GM12878 (cell line): ENCODE measurements around the gene CKS1B. TPM values are rescaled to one million over a fixed set of nuclear protein-coding genes. Genes with fewer than 3 reads are reported as not detected.

Experiments
- ATAC-seq: fragments of 200-7000 bp; cut with Tn5 transposase; 3 replicates; pipeline ENCODE4 v1.9.1; 2020; ENCODE audit warnings: mild to moderate bottlenecking, moderate library complexity
- BruUV-seq: library from RNA; stranded (reverse); fragments of 400-500 nt; replicated peaks from 2 replicates; lab custom pipeline; 2021; lab: Mats Ljungman, UMichigan
- CTCF ChIA-PET: fragments of 300-600 bp; sonication (Branson Sonifier 250); formaldehyde crosslinking; extraction: SDS; loops from one replicate; lab custom pipeline; 2021; ENCODE audit warnings: inconsistent platforms; lab: Yijun Ruan, JAX
- POLR2A ChIA-PET: fragments of 350-600 bp; formaldehyde crosslinking; extraction: SDS; loops from one replicate; lab custom pipeline; 2021; ENCODE audit warnings: inconsistent platforms; lab: Charles Lee
- RAD21 ChIA-PET: fragments of 300-600 bp; sonication (Branson Sonifier 250); formaldehyde crosslinking; loops from one replicate; lab custom pipeline; 2023; ENCODE audit warnings: antibody characterized with exemption; ENCODE audit not compliant: unreplicated experiment; lab: Charles Lee
- SMC1A ChIA-PET: fragments of 300-600 bp; sonication (Branson Sonifier 250); formaldehyde crosslinking; loops from one replicate; lab custom pipeline; 2023; ENCODE audit not compliant: unreplicated experiment, uncharacterized antibody; lab: Charles Lee
- DNase-seq: peaks from one replicate; pipeline ENCODE4 v3.0.0-alpha.2; 2011; ENCODE audit warnings: low read depth, low spot score
- FAIRE-seq: peaks from 3 replicates; lab custom pipeline; 2011; peaks lifted over from hg19 to GRCh38; lab: Jason Lieb, UNC
- H2AFZ ChIP-seq: 2 replicates; pipeline ENCODE4 v1.6.0; 2011; ENCODE audit warnings: low read depth, low read length, control low read depth; ENCODE audit not compliant: control insufficient read depth
- H3K27ac ChIP-seq: 2 replicates; pipeline ENCODE4 v1.5.1; 2011; ENCODE audit warnings: control low read depth; ENCODE audit not compliant: control insufficient read depth, insufficient read depth
- H3K27me3 ChIP-seq, 2 experiments: replicated peaks in 1 of 2; 2 replicates each; pipeline versions ENCODE4 v1.6.0 to v1.6.1; 2011; ENCODE audit warnings: low read length in 1 of 2; ENCODE audit not compliant: control insufficient read depth in 2 of 2, insufficient read depth in 2 of 2
- H3K36me3 ChIP-seq, 2 experiments: 2 replicates each; pipeline ENCODE4 v1.5.1; 2011; ENCODE audit warnings: low read length in 1 of 2; ENCODE audit not compliant: control insufficient read depth in 2 of 2, insufficient read depth in 2 of 2
- H3K4me1 ChIP-seq: 2 replicates; pipeline ENCODE4 v1.6.1; 2011; ENCODE audit warnings: mild to moderate bottlenecking, low read length, moderate library complexity, mixed read lengths; ENCODE audit not compliant: control insufficient read depth, insufficient read depth
- H3K4me2 ChIP-seq: 2 replicates; pipeline ENCODE4 v1.6.0; 2011; ENCODE audit warnings: control low read depth; ENCODE audit not compliant: control insufficient read depth, insufficient read depth
- H3K4me3 ChIP-seq: fragments of 200-600 bp; sonication (generic); 2 replicates; pipeline ENCODE4 v1.5.1; 2016
- H3K79me2 ChIP-seq: 2 replicates; pipeline ENCODE4 v1.6.0; 2011; ENCODE audit warnings: low read length; ENCODE audit not compliant: control insufficient read depth, insufficient read depth
- H3K9ac ChIP-seq: 2 replicates; pipeline ENCODE4 v1.8.0; 2011; ENCODE audit warnings: low read length, control low read depth, mixed read lengths; ENCODE audit not compliant: control insufficient read depth, insufficient read depth
- H3K9me3 ChIP-seq: replicated peaks from 3 replicates; pipeline ENCODE4 v1.5.1; 2011; ENCODE audit warnings: mild to moderate bottlenecking, low read length; ENCODE audit not compliant: control insufficient read depth, insufficient read depth
- H4K20me1 ChIP-seq: 2 replicates; pipeline ENCODE4 v1.6.0; 2011; ENCODE audit not compliant: control insufficient read depth, insufficient read depth
- CEBPB ChIP-seq, 2 experiments: fragments of 150-350 bp in 1 of 2; IDR thresholded peaks; 2 replicates each; pipeline ENCODE4 v1.6.1; 2012 to 2014; ENCODE audit warnings: low read depth in 2 of 2, low read length in 2 of 2, borderline replicate concordance in 1 of 2, inconsistent platforms in 1 of 2
- FOS ChIP-seq: IDR thresholded peaks from 3 replicates; pipeline ENCODE4 v1.6.1; 2011; ENCODE audit warnings: borderline replicate concordance; ENCODE audit not compliant: insufficient read length; ENCODE audit errors: extremely low read depth
- GATAD2B ChIP-seq: fragments of 450-650 bp; conservative IDR thresholded peaks from 2 replicates; pipeline ENCODE4 v1.6.1; 2017; ENCODE audit warnings: low read depth, mild to moderate bottlenecking, moderate library complexity
- IKZF2 ChIP-seq, 2 experiments: fragments of 450-650 bp; IDR thresholded peaks; 2 replicates each; pipeline ENCODE4 v1.6.1; 2017; ENCODE audit warnings: mild to moderate bottlenecking in 2 of 2, moderate library complexity in 2 of 2
- IRF3 ChIP-seq: fragments of 450-650 bp; IDR thresholded peaks from 2 replicates; pipeline ENCODE4 v1.6.1; 2014; ENCODE audit warnings: mild to moderate bottlenecking
- KAT2A ChIP-seq: conservative IDR thresholded peaks from 2 replicates; pipeline ENCODE4 v1.6.1; 2011; ENCODE audit warnings: low read depth, low read length; ENCODE audit not compliant: control insufficient read depth
- MTA3 ChIP-seq: IDR thresholded peaks from 2 replicates; pipeline ENCODE4 v1.6.1; 2012; ENCODE audit warnings: low read length, inconsistent platforms, borderline replicate concordance
- RFX5 ChIP-seq: IDR thresholded peaks from 2 replicates; pipeline ENCODE4 v1.6.1; 2011; ENCODE audit warnings: low read depth, low read length, improper control_type of control experiment
- SUPT20H ChIP-seq: IDR thresholded peaks from 2 replicates; pipeline ENCODE4 v1.6.1; 2011; ENCODE audit warnings: low read depth, mild to moderate bottlenecking, low read length, moderate library complexity, borderline replicate concordance; ENCODE audit not compliant: control insufficient read depth
- TCF12 ChIP-seq: IDR thresholded peaks from 2 replicates; pipeline ENCODE4 v1.6.1; 2011; ENCODE audit warnings: low read depth, mild to moderate bottlenecking, low read length
- ZBTB40 ChIP-seq: fragments of 450-650 bp; IDR thresholded peaks from 2 replicates; pipeline ENCODE4 v1.6.1; 2016; ENCODE audit warnings: mild to moderate bottlenecking, moderate library complexity, borderline replicate concordance
- WGBS: methylation state at CpG from one replicate; pipeline ENCODE4 v1.1.6; 2016; ENCODE audit warnings: low lambda C conversion rate; ENCODE audit not compliant: insufficient replicate concordance, insufficient coverage; ENCODE audit errors: missing lambda C conversion rate; 5-methylcytosine and 5-hydroxymethylcytosine counted together
- in situ Hi-C: fragments of 300-500 bp; cut with MboI; formaldehyde crosslinking; loops from 9 replicates; pipeline ENCODE4 v1.14.3; 2018; ENCODE audit warnings: mixed read lengths
- intact Hi-C: fragments of 100-400 bp; cut with micrococcal nuclease; formaldehyde crosslinking; loops from one replicate; pipeline ENCODE4 v1.14.2; 2022; ENCODE audit not compliant: unreplicated experiment
- polyA plus RNA-seq, 11 experiments: library from polyadenylated mRNA; depleted of rRNA in 4 of 11; unstranded in 6 of 11; stranded (reverse) in 5 of 11; fragments of >200 nt; fragmentation: Nextera tagmentation in 4 of 11; fragmentation: Illumina TruSeq in 1 of 11; extraction: Ambion mirVana in 4 of 11; extraction: Trizol in 1 of 11; gene quantifications; 1 replicate in 1 of 11; 2 replicates in 10 of 11; pipeline versions ENCODE4 v1.2.1 to v1.2.3, GENCODE V29; 2011 to 2016; ENCODE audit warnings: inconsistent platforms in 2 of 11, missing spikeins in 2 of 11, low read depth in 1 of 11
- total RNA-seq, 4 experiments: library from RNA; depleted of rRNA in 3 of 4; stranded (reverse); fragments of >200 nt in 3 of 4; fragmentation: Illumina TruSeq in 1 of 4; extraction: Trizol in 1 of 4; gene quantifications; 2 replicates each; pipeline versions ENCODE4 v1.2.1 to v1.2.3, GENCODE V29; 2013 to 2021
- TF ChIP-seq, protein P1 (sequence below): fragments of 450-650 bp; IDR thresholded peaks from 2 replicates; pipeline ENCODE4 v1.6.1; 2017; ENCODE audit warnings: antibody characterized with exemption, mild to moderate bottlenecking, moderate library complexity
- TF ChIP-seq, protein P2 (sequence below): IDR thresholded peaks from 2 replicates; pipeline ENCODE4 v1.6.1; 2011; ENCODE audit warnings: borderline replicate concordance, low read depth, mild to moderate bottlenecking, moderate library complexity, mixed read lengths, low read length; ENCODE audit not compliant: insufficient read depth; ENCODE audit errors: extremely low read length

CKS1B gene
- total and polyA plus RNA-seq, 10 of the 15 experiments (the other 5 are each of a cell fraction or from before 2014, with no cell fraction given) = 125 to 608 (median 364) TPM

- no peaks in the 10 kb centered on the region for H4K20me1 ChIP-seq
- DNase-seq (no peak), ATAC-seq (no peak), FAIRE-seq (no peak)
- POLR2A ChIA-PET = interaction anchor here (2.5 to 12.3 kb wide), 2 partner anchors 16 to 38 kb away, joined by 10 to 140 read pairs; partner anchors contain the start of genes CKS1B and SHC1
- H3K4me1 ChIP-seq = peaks cover 27% of the 10 kb centered on the region
- SMC1A ChIA-PET = no interaction called here
- no peak overlapping the region for H3K4me3 ChIP-seq
- H2AFZ ChIP-seq = no peak overlapping the region
- H3K79me2 ChIP-seq = peaks cover 30% of the 10 kb centered on the region
- CTCF ChIA-PET = interaction anchor here (2.7 kb wide), 1 partner anchor 26 kb away, joined by 10 read pairs; the partner anchor contains the start of gene FLAD1
- no peaks in the 10 kb centered on the region for H3K9me3 ChIP-seq
- WGBS = 82% methylated on average over 9 of the region's 9 CpGs
- no peak overlapping the region for H3K9ac ChIP-seq
- H3K27ac ChIP-seq = no peak overlapping the region
- H3K4me2 ChIP-seq = no peak overlapping the region
- RAD21 ChIA-PET = interaction anchor here (1.7 to 2.6 kb wide), 2 partner anchors 16 to 105 kb away, joined by 6 to 10 read pairs; no protein-coding TSS in a partner anchor
- no peaks in the 10 kb centered on the region for H3K27me3 ChIP-seq
- in situ Hi-C loops (no loop called here), intact Hi-C loops (no loop called here)
- no TSS peak for BruUV-seq
- peaks cover 3 to 5% of the 10 kb centered on the region in 2 experiments; a peak in 2 of 4 replicates for H3K36me3 ChIP-seq
- TF ChIP-seq RFX5 (no peak), IRF3 (no peak), SUPT20H (no peak), TCF12 (no peak), FOS (no peak), GATAD2B (no peak), CEBPB (IDR thresholded peaks at IDR 0.05; ENCODE audit: borderline replicate concordance in 1 of 2, low read depth in 2 of 2, low read length in 2 of 2) (no peak), KAT2A (no peak), MTA3 (no peak), IKZF2 (IDR thresholded peaks at IDR 0.05) (no peak), ZBTB40 (no peak)
- TF ChIP-seq, protein P1, sequence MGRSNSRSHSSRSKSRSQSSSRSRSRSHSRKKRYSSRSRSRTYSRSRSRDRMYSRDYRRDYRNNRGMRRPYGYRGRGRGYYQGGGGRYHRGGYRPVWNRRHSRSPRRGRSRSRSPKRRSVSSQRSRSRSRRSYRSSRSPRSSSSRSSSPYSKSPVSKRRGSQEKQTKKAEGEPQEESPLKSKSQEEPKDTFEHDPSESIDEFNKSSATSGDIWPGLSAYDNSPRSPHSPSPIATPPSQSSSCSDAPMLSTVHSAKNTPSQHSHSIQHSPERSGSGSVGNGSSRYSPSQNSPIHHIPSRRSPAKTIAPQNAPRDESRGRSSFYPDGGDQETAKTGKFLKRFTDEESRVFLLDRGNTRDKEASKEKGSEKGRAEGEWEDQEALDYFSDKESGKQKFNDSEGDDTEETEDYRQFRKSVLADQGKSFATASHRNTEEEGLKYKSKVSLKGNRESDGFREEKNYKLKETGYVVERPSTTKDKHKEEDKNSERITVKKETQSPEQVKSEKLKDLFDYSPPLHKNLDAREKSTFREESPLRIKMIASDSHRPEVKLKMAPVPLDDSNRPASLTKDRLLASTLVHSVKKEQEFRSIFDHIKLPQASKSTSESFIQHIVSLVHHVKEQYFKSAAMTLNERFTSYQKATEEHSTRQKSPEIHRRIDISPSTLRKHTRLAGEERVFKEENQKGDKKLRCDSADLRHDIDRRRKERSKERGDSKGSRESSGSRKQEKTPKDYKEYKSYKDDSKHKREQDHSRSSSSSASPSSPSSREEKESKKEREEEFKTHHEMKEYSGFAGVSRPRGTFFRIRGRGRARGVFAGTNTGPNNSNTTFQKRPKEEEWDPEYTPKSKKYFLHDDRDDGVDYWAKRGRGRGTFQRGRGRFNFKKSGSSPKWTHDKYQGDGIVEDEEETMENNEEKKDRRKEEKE = no peak
- TF ChIP-seq, protein P2, sequence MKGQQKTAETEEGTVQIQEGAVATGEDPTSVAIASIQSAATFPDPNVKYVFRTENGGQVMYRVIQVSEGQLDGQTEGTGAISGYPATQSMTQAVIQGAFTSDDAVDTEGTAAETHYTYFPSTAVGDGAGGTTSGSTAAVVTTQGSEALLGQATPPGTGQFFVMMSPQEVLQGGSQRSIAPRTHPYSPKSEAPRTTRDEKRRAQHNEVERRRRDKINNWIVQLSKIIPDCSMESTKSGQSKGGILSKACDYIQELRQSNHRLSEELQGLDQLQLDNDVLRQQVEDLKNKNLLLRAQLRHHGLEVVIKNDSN = no peak
Measured at GRCh38 chr1:154957091-154957657, 17.3 kb upstream of the CKS1B start.
